CD4-positive, alpha-beta T cell treated with Interleukin-6 for 4 hours (primary cell): ENCODE measurements around the gene GRID2.

Experiments used
- DNase-seq: peaks from one replicate; pipeline ENCODE4 v3.0.0-alpha.2; 2020; ENCODE audit warnings: mixed read lengths

The GRID2 gene

GRCh38 chr4:93127489-93127888 lies 823.7 kb downstream of the GRID2 start:
- DNase-seq = no peak

- DNase-seq = no peak
These were observed 828.9 kb downstream of the GRID2 start for GRCh38 chr4:93132631-93133030.

DNA sequence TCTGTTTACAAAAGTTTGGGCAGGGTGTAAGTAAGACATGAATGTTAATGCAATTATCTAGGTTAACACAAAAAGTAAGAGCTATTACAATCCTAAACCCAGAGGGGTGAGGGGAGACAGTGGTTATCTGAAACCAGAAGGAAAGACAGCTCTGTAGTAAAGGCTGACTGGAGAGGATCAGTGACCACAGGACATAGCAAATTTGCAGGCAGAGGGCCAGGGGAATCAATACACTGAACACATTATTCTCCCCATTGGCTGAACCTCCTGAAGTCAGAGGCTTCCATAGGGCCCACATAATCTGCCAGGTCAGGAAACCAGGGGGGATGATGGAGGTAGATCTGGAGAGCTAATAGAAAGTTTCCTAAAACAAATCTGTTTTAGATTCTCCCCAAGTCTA lies 835.4 kb downstream of the GRID2 start:
- DNase-seq = no peak

DNA sequence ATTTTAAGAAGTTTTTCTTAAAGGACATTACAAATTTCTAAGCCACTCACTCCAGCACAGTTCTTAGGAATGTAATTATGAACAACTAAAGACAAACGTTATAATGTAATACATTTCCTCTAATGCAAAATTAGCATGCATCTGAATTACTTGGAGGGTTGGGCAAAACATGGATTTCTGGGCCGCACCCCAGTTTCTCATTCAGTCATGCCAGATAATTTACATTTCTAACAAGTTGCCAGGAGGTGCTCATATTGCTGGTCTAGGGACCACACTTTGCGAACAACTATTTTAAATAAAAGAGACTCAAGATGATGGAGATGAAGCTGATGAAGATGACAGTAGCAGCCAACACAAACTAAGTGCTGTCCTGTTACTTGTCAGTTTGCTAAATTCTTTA lies 840.1 kb downstream of the GRID2 start:
- DNase-seq = no peak

GRCh38 chr4:93144644-93145043 lies 840.9 kb downstream of the GRID2 start:
- no peak for DNase-seq

DNA sequence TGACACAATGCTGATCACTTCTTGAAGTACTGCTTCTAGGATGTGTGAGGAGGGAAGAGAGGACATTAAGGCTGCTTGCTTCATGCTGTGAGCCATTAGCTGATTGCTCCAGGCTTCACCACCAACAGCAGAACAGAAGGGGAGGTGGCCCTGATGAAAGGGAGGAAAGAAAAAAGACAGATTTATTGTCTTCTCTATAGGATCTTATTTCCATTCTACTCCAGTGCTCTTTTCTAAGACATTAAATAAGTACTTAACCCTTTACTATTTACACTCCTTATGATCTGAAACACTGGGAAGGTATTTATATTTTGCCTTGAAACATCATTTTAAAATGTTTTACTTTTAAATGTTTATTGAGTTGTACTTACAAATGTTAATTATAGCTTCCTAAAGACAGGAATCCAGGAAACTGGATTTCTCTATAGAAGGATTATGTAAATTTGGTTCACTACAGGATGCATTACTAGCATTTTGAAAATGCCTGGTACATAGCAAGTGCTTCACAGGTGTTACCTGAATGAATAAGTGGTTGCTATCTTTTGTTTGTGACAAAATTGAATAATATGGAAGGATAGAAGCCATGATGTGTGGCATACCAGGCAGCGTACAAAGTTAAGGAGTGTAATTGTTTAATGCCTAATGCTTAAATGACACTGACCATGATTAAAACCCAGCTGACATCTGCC lies 843.9 kb downstream of the GRID2 start:
- DNase-seq = no peak

- DNase-seq = no peak
These were observed 848.7 kb downstream of the GRID2 start for GRCh38 chr4:93152491-93152890.

GRCh38 chr4:93157986-93158385 lies 854.2 kb downstream of the GRID2 start:
- DNase-seq = no peak

DNA sequence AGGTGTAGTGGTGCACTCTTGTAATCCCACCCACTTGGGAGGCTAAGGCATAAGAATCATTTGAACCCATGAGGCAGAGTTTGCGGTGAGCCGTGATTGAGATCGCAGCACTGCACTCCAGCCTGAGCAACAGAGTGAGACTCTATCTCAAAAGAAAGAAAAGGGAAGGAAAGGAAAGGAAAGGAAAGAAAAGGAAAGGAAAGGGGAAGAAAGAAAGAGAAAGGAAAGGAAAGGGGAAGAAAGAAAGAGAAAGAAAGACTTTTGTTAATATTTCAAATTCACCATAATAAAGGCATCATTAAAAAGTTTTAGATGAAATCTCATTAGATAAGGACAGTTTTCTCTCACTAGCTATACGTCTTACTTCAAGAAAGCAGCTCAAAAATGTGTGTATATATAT lies 864.3 kb downstream of the GRID2 start:
- DNase-seq = no peak

GRCh38 chr4:93169966-93170365 lies 866.2 kb downstream of the GRID2 start:
- DNase-seq = no peak

DNA sequence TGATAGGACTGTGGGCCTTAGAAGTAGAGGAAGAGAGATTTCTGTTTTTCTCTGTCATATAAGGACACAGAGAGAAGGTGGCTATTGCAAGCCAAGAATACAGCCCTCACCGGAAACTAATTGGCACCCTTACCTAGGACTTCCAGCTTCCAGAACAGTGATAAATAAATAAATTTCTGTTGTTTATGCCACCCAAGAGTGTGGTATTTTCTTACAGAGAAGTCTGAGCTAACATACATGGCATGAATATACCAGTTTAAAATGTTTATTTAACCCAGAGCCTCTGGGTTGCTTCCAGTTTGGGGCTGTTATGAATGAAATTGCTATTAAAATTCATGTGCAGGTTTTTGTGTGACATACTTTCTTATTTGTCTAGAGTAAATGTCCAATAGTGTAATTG lies 870.8 kb downstream of the GRID2 start:
- DNase-seq = no peak

DNA sequence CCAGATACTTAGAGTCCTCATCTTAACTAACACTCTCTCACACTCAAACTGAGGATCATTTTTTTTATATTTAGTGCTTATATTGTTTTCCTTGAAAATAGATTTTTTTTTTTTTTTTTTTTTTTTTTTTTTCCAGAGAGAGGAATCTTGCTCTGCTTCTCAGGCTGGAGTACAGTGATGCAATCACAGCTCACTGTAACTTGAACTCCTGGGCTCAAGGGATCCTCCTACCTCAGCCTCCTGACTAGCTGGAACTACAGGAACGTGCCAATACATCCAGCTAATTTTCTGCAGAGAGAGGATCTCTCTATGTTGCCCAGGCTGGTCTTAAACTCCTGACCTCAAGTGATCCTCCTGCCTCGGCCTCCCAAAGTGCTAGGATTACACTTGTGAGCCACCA lies 874.5 kb downstream of the GRID2 start:
- no peak for DNase-seq

- no peak for DNase-seq
These were observed 875.3 kb downstream of the GRID2 start for GRCh38 chr4:93179044-93179443.

DNA sequence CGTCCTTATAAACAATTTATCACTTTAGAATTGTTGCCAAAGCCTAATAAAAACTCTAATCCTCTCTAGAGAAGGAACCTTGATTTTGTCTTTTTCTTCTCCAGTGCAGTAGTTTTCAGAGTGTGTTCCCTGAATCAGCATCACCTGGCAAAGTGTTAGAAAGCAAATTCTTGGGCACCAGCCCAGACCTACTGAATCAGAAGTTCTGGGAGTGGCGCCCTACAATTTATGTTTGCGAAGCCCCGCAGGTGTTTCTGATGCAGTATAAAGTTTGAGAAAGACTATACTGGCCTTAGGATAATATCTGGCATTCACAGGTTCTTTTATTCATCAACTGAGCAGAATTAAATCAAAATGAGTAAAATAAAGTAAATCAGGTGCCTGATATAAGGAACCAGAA lies 879.0 kb downstream of the GRID2 start:
- no peak for DNase-seq

- no peak for DNase-seq
These were observed 879.8 kb downstream of the GRID2 start for GRCh38 chr4:93183576-93183975.

GRCh38 chr4:93184053-93184452 lies 880.3 kb downstream of the GRID2 start:
- no peak for DNase-seq

GRCh38 chr4:93186846-93187245 lies 883.1 kb downstream of the GRID2 start:
- DNase-seq = no peak

- DNase-seq = no peak
These were observed 883.7 kb downstream of the GRID2 start for GRCh38 chr4:93187466-93187865.

DNA sequence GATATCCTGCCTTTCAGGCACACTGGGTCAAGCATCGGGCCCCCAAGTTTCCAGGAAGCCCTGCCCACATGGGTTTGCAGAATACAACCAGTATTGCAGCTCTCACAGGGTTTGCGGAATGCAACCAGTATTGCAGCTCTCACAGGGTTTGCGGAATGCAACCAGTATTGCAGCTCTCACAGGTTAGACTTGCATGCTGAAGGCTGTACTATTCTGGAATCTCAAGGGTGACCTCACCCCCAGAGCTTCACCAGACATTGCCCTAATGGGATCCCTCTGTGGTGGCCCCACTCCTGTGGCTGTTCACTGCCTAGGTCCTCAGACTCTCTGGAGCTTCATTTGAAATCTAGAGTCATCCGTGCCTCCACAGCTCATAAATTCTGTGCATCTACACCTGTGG lies 884.1 kb downstream of the GRID2 start:
- DNase-seq = no peak

GRCh38 chr4:93199492-93199891 lies 895.7 kb downstream of the GRID2 start:
- DNase-seq = no peak

GRCh38 chr4:93201471-93202096 lies 897.8 kb downstream of the GRID2 start:
- DNase-seq = no peak

- no peak for DNase-seq
These were observed 899.9 kb downstream of the GRID2 start for GRCh38 chr4:93203708-93204107.

DNA sequence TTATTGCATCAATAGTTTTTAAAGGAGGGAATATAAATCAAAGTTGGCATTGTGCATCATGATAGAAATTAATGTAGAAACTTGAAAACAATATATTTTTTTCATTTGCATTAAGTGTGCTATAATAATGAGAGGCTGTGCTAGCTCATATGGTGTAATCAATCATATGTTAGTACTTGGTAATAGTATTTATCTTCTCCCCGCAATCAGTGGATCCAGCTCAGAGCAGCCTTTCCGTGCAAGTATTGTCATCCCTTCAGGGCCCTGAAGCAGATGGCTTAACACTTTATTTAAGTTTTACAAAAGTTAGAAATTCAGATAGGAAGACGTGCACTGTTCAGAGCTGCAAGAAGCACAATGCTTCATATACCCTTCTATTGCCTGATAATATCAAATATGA lies 908.5 kb downstream of the GRID2 start:
- DNase-seq = no peak

- DNase-seq = no peak
These were observed 912.9 kb downstream of the GRID2 start for GRCh38 chr4:93216646-93217045.

DNA sequence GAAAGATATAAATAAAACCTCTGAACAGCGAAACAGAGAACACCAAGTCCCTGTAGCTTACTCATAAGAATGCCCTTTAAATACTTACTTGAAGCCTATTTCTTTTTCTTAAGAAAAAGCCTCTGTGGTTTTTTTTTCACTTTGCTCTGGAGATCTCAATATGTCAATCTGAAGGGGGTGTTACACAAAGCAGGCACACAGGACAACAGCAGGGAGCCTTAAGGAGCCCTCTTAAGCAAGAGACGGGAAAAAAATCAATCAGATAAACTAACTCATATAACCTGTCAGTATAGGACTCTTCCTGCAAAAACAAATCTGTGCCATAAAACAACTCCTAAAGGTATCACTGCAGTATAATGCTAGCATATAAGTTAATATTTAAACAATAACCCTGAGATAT lies 913.7 kb downstream of the GRID2 start:
- DNase-seq = no peak
